ENCODE results near the gene ROBO2.

Gene ROBO2

GRCh38 chr3:77179762-77180161 is 139.9 kb downstream of the ROBO2 start:
- DNase-seq (ENCODE audit: low read depth), result no peak
- no peak for TF ChIP-seq CTCF (IDR thresholded peaks at IDR 0.05; ENCODE audit: insufficient read depth, low read depth, low read length, missing control alignments)
- no peak overlapping the region for H3K4me3 ChIP-seq (ENCODE audit: low read depth, low read length)

- DNase-seq (ENCODE audit: low read depth), result no peak
- no peak for TF ChIP-seq CTCF (IDR thresholded peaks at IDR 0.05; ENCODE audit: insufficient read depth, low read depth, low read length, missing control alignments)
- H3K4me3 ChIP-seq (ENCODE audit: low read depth, low read length), result no peak overlapping the region
Observed at GRCh38 chr3:77182341-77182740, 142.4 kb downstream of the ROBO2 start.

- no peak overlapping the region for H3K4me3 ChIP-seq (ENCODE audit: low read depth, low read length)
- DNase-seq (ENCODE audit: low read depth), result no peak
- no peak for TF ChIP-seq CTCF (IDR thresholded peaks at IDR 0.05; ENCODE audit: insufficient read depth, low read depth, low read length, missing control alignments)
Observed at GRCh38 chr3:77186319-77186718, 146.4 kb downstream of the ROBO2 start.

- no peak overlapping the region for H3K4me3 ChIP-seq (ENCODE audit: low read depth, low read length)
- DNase-seq (ENCODE audit: low read depth), result no peak
- no peak for TF ChIP-seq CTCF (IDR thresholded peaks at IDR 0.05; ENCODE audit: insufficient read depth, low read depth, low read length, missing control alignments)
Observed at GRCh38 chr3:77186728-77187127, 146.8 kb downstream of the ROBO2 start.

GRCh38 chr3:77188210-77188609 is 148.3 kb downstream of the ROBO2 start:
- TF ChIP-seq CTCF (IDR thresholded peaks at IDR 0.05; ENCODE audit: insufficient read depth, low read depth, low read length, missing control alignments), result no peak
- H3K4me3 ChIP-seq (ENCODE audit: low read depth, low read length), result no peak overlapping the region
- no peak for DNase-seq (ENCODE audit: low read depth)

- H3K4me3 ChIP-seq (ENCODE audit: low read depth, low read length), result no peak overlapping the region
- no peak for TF ChIP-seq CTCF (IDR thresholded peaks at IDR 0.05; ENCODE audit: insufficient read depth, low read depth, low read length, missing control alignments)
- DNase-seq (ENCODE audit: low read depth), result no peak
Observed at GRCh38 chr3:77189258-77189657, 149.4 kb downstream of the ROBO2 start.

- DNase-seq (ENCODE audit: low read depth), result no peak
- TF ChIP-seq CTCF (IDR thresholded peaks at IDR 0.05; ENCODE audit: insufficient read depth, low read depth, low read length, missing control alignments), result no peak
- no peak overlapping the region for H3K4me3 ChIP-seq (ENCODE audit: low read depth, low read length)
Observed at GRCh38 chr3:77189684-77190083, 149.8 kb downstream of the ROBO2 start.

Data from GM12865 (cell line).